ENCODE measurements around the gene PGAP1. TPM values are rescaled to one million over a fixed set of nuclear protein-coding genes. Genes with fewer than 3 reads are reported as not detected.

Gene PGAP1
- total RNA-seq, 6 donors from 2014 or later, result 4.2 to 15.5 (median 10.5) TPM

- Histone ChIP-seq H3K9me3 (no peaks in the 10 kb centered on the region), H3K36me3 (no peaks in the 10 kb centered on the region), H3K27me3 (no peaks in the 10 kb centered on the region), H3K4me3 (no peak overlapping the region), H3K27ac (no peak overlapping the region), H3K4me1 (no peaks in the 10 kb centered on the region)
- DNase-seq (no peak), ATAC-seq (ENCODE audit: low FRiP score in 2 of 2) (no peak)
- 80 to 90% methylated on average over 5 of the region's 5 CpGs for WGBS, 2 donors
- no peak for TF ChIP-seq EP300 (IDR thresholded peaks at IDR 0.05)
- no peak for TF ChIP-seq POLR2A (IDR thresholded peaks at IDR 0.05)
- TF ChIP-seq CTCF (IDR thresholded peaks at IDR 0.05), result no peak
- no peak for TF ChIP-seq POLR2AphosphoS5 (IDR thresholded peaks at IDR 0.05)
Observed at GRCh38 chr2:196954001-196954400, 27.5 kb upstream of the PGAP1 start.

- TF ChIP-seq EP300 (IDR thresholded peaks at IDR 0.05), result no peak
- TF ChIP-seq POLR2A (IDR thresholded peaks at IDR 0.05), result no peak
- no peak for TF ChIP-seq POLR2AphosphoS5 (IDR thresholded peaks at IDR 0.05)
- no peak for TF ChIP-seq CTCF (IDR thresholded peaks at IDR 0.05)
- 73 to 86% methylated on average over 2 of the region's 2 CpGs for whole genome bisulfite sequencing, 2 donors
- no peak overlapping the region for H3K27ac ChIP-seq
Observed at GRCh38 chr2:196952936-196953335, 26.4 kb upstream of the PGAP1 start.

DNA sequence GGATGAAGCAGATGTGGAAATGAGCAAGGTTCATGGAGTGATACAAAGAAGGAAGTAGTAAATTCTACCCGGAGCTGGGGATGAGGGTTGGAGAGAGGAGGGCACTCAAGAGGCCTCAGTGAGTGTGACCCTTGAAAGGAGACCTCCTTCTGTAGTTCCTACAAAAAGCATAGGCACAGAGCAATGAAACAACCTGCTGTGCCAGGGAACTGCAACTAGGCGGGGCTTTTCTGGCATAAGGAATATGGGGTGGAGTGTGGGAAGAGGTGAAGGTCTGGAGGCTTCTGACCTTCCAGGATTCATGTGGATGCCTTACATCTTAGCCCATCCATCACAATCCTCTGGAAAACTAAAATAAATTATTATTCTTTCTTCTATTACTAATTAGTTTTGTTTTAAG, 25.5 kb upstream of the PGAP1 start:
- DNase-seq (no peak), ATAC-seq (ENCODE audit: low FRiP score in 2 of 2) (no peak)
- no peak overlapping the region for H3K27ac ChIP-seq
- H3K4me1 ChIP-seq, result no peaks in the 10 kb centered on the region
- H3K9me3 ChIP-seq, result no peaks in the 10 kb centered on the region
- no peaks in the 10 kb centered on the region for H3K36me3 ChIP-seq
- H3K27me3 ChIP-seq, result no peaks in the 10 kb centered on the region
- H3K4me3 ChIP-seq, result no peak overlapping the region
- TF ChIP-seq POLR2A (IDR thresholded peaks at IDR 0.05), result no peak
- TF ChIP-seq CTCF (IDR thresholded peaks at IDR 0.05), result no peak
- TF ChIP-seq POLR2AphosphoS5 (IDR thresholded peaks at IDR 0.05), result no peak
- TF ChIP-seq EP300 (IDR thresholded peaks at IDR 0.05), result no peak
- WGBS, 2 donors, result 63% methylated on average over 2 of the region's 2 CpGs

More at GRCh38 chr2:196952936-196953335, 26.4 kb upstream of the PGAP1 start:
- Histone ChIP-seq H3K36me3 (no peaks in the 10 kb centered on the region), H3K27me3 (no peaks in the 10 kb centered on the region), H3K4me1 (no peaks in the 10 kb centered on the region), H3K9me3 (no peaks in the 10 kb centered on the region), H3K4me3 (no peak overlapping the region)
- no peak for ATAC-seq (ENCODE audit: low FRiP score in 2 of 2)
- no peak for DNase-seq

- 76 to 78% methylated on average over 5 of the region's 5 CpGs for WGBS, 2 donors
- ATAC-seq (ENCODE audit: low FRiP score in 2 of 2), result no peak
- H3K27me3 ChIP-seq, result no peaks in the 10 kb centered on the region
Observed at GRCh38 chr2:196949116-196949515, 22.6 kb upstream of the PGAP1 start.

More at GRCh38 chr2:196949116-196949515, 22.6 kb upstream of the PGAP1 start:
- Histone ChIP-seq H3K4me3 (no peak overlapping the region), H3K27ac (no peak overlapping the region), H3K36me3 (no peaks in the 10 kb centered on the region), H3K9me3 (no peaks in the 10 kb centered on the region), H3K4me1 (no peaks in the 10 kb centered on the region)
- DNase-seq, result no peak
- TF ChIP-seq POLR2A (IDR thresholded peaks at IDR 0.05) (no peak), EP300 (IDR thresholded peaks at IDR 0.05) (no peak), CTCF (IDR thresholded peaks at IDR 0.05) (no peak), POLR2AphosphoS5 (IDR thresholded peaks at IDR 0.05) (no peak)
